GM23248 (cell line): ENCODE measurements around the gene PRKCSH. TPM values are rescaled to one million over a fixed set of nuclear protein-coding genes. Genes with fewer than 3 reads are reported as not detected.
A peak's percentile ranks its signal among the peaks of the same experiment; 100 is the strongest.
"Not testable (repeated sequence)": the region's sequence is repeated elsewhere in the genome, so short reads cannot be mapped to it uniquely, and the experiment has no call there.

Experiments used
- DNase-seq: peaks from one replicate; pipeline ENCODE4 v3.0.0-alpha.2; 2015
- H2AFZ ChIP-seq: fragments of 200-600 bp; sonication (generic); 2 replicates; pipeline ENCODE4 v1.6.1; 2016; ENCODE audit warnings: antibody characterized with exemption
- H3F3A ChIP-seq: fragments of 200-600 bp; sonication (generic); 2 replicates; pipeline ENCODE4 v1.6.1; 2016; ENCODE audit warnings: mild to moderate bottlenecking, antibody characterized with exemption, mixed run types; ENCODE audit not compliant: insufficient read depth
- H3K27ac ChIP-seq: fragments of 200-600 bp; sonication (generic); 2 replicates; pipeline ENCODE4 v1.5.1; 2016; ENCODE audit warnings: mild to moderate bottlenecking
- H3K27me3 ChIP-seq: fragments of 200-600 bp; sonication (generic); replicated peaks from 2 replicates; pipeline ENCODE4 v1.6.1; 2016; ENCODE audit warnings: mild to moderate bottlenecking; ENCODE audit not compliant: insufficient read depth
- H3K36me3 ChIP-seq: fragments of 200-600 bp; sonication (generic); 2 replicates; pipeline ENCODE4 v1.6.1; 2016; ENCODE audit warnings: low read depth, mild to moderate bottlenecking
- H3K4me1 ChIP-seq: fragments of 200-600 bp; sonication (generic); 2 replicates; pipeline ENCODE4 v1.6.1; 2016; ENCODE audit warnings: mild to moderate bottlenecking; ENCODE audit not compliant: insufficient read depth
- H3K4me2 ChIP-seq: fragments of 200-600 bp; sonication (generic); one replicate; pipeline ENCODE4 v1.6.1; 2016; ENCODE audit warnings: mild to moderate bottlenecking; ENCODE audit not compliant: unreplicated experiment
- H3K4me3 ChIP-seq: fragments of 200-600 bp; sonication (generic); 2 replicates; pipeline ENCODE4 v1.5.1; 2016; ENCODE audit warnings: mild to moderate bottlenecking
- H3K79me2 ChIP-seq: fragments of 200-600 bp; sonication (generic); 2 replicates; pipeline ENCODE4 v1.6.1; 2016; ENCODE audit warnings: mild to moderate bottlenecking; ENCODE audit not compliant: insufficient read depth
- H3K9ac ChIP-seq: fragments of 200-600 bp; sonication (generic); 2 replicates; pipeline ENCODE4 v1.6.1; 2016; ENCODE audit warnings: mild to moderate bottlenecking
- H3K9me2 ChIP-seq: fragments of 200-600 bp; sonication (generic); 2 replicates; pipeline ENCODE4 v1.6.1; 2016; ENCODE audit warnings: mixed run types, mild to moderate bottlenecking, moderate library complexity; ENCODE audit not compliant: insufficient read depth
- H3K9me3 ChIP-seq: fragments of 200-600 bp; sonication (generic); one replicate; pipeline ENCODE4 v1.6.1; 2017; ENCODE audit warnings: low read depth
- H4K20me1 ChIP-seq: fragments of 200-600 bp; sonication (generic); 2 replicates; pipeline ENCODE4 v1.6.0; 2016; ENCODE audit not compliant: insufficient read depth
- EZH2 ChIP-seq: fragments of 200-600 bp; sonication (generic); IDR thresholded peaks from 2 replicates; pipeline ENCODE4 v1.6.1; 2018; ENCODE audit warnings: antibody characterized with exemption, mild to moderate bottlenecking; ENCODE audit not compliant: insufficient read depth, poor library complexity, severe bottlenecking
- EZH2phosphoT487 ChIP-seq: fragments of 200-600 bp; sonication (generic); IDR thresholded peaks from 2 replicates; pipeline ENCODE4 v1.6.1; 2018; ENCODE audit warnings: antibody characterized with exemption, moderate library complexity, mild to moderate bottlenecking, low read depth; ENCODE audit not compliant: insufficient read depth
- WGBS, 2 experiments: methylation state at CpG; one replicate each; pipeline ENCODE4 v1.1.6; 2015 to 2017; ENCODE audit warnings: low lambda C conversion rate in 2 of 2, low coverage in 1 of 2; ENCODE audit errors: missing lambda C conversion rate in 2 of 2; 5-methylcytosine and 5-hydroxymethylcytosine counted together
- in situ Hi-C: fragments of 300-500 bp; cut with MboI; formaldehyde crosslinking; loops from 2 replicates; pipeline ENCODE4 v1.15.0; 2020
- polyA plus RNA-seq: library from polyadenylated mRNA; unstranded; fragments of >200 nt; fragmentation: Nextera tagmentation; extraction: Ambion mirVana; gene quantifications from 2 replicates; pipeline ENCODE4 v1.2.1, GENCODE V29; 2016
- total RNA-seq: library from RNA; depleted of rRNA; stranded (reverse); fragments of >200 nt; shearing (Covaris generic); gene quantifications from 2 replicates; pipeline ENCODE4 v1.2.3, GENCODE V29; 2014

Gene PRKCSH
- total and polyA plus RNA-seq, 2 experiments from 2014 or later, result 94.1 to 142 TPM

DNA sequence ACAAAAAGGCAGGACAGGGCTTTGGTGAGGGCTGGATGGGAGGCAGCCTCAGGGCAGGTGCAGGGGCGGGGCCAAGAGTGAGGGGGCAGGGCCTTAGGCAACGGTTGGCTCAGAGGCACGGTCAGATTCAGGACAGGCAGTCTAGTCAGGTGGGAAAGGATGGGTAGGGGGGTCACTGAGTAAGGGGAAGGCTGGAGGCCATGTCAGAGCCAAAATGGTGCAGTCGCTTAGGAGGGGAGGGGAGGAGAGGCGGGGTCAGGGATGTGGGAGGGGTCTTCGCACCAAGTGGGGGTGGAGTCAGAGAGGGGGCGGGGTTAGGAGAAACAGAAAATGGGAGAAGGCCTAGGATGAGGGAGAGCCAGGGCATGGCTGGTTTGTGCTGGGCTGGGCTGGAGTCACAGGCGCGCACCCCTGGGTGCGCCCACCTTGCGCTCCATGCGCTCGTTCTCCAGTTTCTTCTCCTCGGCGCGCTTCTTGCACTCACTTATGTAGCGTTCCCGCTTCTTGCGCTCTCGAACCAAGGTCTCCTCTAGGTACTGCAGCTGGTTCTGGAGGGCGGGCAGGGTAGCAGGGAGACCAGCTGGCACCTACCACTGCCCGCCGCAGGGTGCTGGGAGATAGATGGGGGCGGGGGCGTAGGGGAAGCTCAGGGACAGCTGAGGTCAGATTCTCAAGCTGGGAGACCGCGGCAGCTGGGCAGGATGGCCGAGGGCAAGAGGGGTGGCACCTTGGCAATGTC, 9.5 kb upstream of the PRKCSH start:
- Histone ChIP-seq H3K4me2 (no peak overlapping the region), H3K36me3 (no peaks in the 10 kb centered on the region), H3K9me2 (no peaks in the 10 kb centered on the region), H3K79me2 (no peaks in the 10 kb centered on the region), H4K20me1 (no peaks in the 10 kb centered on the region), H3K9ac (no peak overlapping the region), H2AFZ (no peak overlapping the region), H3K4me1 (no peaks in the 10 kb centered on the region), H3K9me3 (no peaks in the 10 kb centered on the region), H3K4me3 (no peak overlapping the region), H3K27ac (no peak overlapping the region), H3F3A (no peaks in the 10 kb centered on the region), H3K27me3 (no peaks in the 10 kb centered on the region; the same call in 1 of the 2 replicates)
- WGBS, 2 experiments, result 79 to 83% methylated on average over 21 to 28 of the region's 28 CpGs
- TF ChIP-seq EZH2, result no peak
- TF ChIP-seq EZH2phosphoT487, result no peak
- in situ Hi-C loops, result no loop called here
- DNase-seq, result no peak

DNA sequence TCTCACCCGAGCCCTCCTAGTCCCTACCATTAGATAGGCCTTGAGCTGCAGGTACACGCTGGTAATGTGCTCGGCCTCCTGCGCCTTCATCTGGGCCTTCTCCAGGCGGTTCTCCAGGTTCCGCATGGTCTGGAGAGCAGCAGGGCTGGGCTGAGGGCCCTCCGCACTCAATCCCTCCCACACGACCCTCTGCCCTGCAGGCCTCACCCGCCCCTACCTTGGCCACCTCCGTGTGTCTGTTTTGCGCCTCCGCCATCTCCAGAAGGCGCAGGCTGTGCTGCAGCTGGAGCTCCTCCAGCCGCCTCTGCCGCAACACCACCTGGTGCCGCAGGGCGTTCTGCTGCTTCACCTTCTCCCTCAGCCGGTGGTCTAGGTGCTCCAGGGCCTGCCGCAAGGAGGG, 8.8 kb upstream of the PRKCSH start:
- TF ChIP-seq EZH2 (no peak), EZH2phosphoT487 (no peak)
- no peaks in the 10 kb centered on the region for H3F3A ChIP-seq
- 78 to 86% methylated on average over 18 to 19 of the region's 19 CpGs for WGBS, 2 experiments
- no peak overlapping the region for H3K9ac ChIP-seq
- no peak overlapping the region for H3K4me3 ChIP-seq
- no peak overlapping the region for H3K27ac ChIP-seq
- no peaks in the 10 kb centered on the region for H3K36me3 ChIP-seq
- H3K4me2 ChIP-seq, result no peak overlapping the region
- no peaks in the 10 kb centered on the region; the same call in 1 of the 2 replicates for H3K27me3 ChIP-seq
- H3K4me1 ChIP-seq, result no peaks in the 10 kb centered on the region
- DNase-seq, result no peak
- no peaks in the 10 kb centered on the region for H3K79me2 ChIP-seq
- in situ Hi-C loops, result no loop called here
- H3K9me2 ChIP-seq, result no peaks in the 10 kb centered on the region
- H3K9me3 ChIP-seq, result no peaks in the 10 kb centered on the region
- no peak overlapping the region for H2AFZ ChIP-seq
- H4K20me1 ChIP-seq, result no peaks in the 10 kb centered on the region

DNA sequence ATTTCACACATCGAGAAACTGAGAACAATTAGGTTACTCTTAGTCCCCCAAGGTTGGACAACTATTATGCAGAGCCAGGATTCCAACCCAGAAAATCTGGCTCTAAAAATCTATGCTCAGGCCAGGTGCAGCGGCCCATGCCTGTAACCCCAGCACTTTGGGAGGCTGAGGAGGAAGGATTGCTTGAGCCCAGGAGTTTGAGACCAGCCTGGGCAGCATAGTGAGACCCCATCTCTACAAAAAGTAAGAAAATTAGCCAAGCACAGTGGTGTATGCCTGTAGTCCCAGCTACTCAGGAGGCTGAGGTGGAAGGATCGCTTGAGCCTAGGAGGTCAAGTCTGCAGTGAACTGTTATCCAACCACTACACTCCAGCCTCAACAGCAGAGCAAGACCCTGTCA, 1.9 kb upstream of the PRKCSH start:
- H3K4me2 ChIP-seq, H3K4me3 ChIP-seq, H3F3A ChIP-seq, in situ Hi-C loops, H3K27ac ChIP-seq, H3K9me2 ChIP-seq, DNase-seq, H3K9ac ChIP-seq, H4K20me1 ChIP-seq, H3K4me1 ChIP-seq, H3K9me3 ChIP-seq, H2AFZ ChIP-seq, H3K27me3 ChIP-seq: not testable (repeated sequence)
- peaks cover 31% of the 10 kb centered on the region for H3K79me2 ChIP-seq
- WGBS, 2 experiments, result 95 to 97% methylated on average over 3 of the region's 3 CpGs
- peaks cover 15% of the 10 kb centered on the region for H3K36me3 ChIP-seq

DNA sequence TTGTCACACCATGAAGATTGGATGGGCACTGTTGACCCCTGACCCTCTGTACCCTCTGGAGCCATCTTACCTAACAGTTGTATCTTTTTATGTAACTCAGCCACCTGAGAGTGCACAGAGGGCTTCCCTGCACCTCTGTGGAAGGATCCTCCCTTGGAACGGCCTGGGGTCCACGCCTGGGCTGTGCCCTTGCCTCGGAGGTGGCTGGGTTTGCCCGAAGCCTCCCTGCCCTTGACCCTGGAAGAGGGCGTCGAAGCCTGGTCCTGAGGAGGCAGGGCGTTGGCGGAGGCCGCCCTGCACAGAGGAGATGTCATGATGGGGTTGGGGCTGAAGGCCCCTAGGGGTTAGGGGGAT, 755 bp upstream of the PRKCSH start:
- H3K4me1 ChIP-seq, result peaks cover 8% of the 10 kb centered on the region
- no peak for TF ChIP-seq EZH2phosphoT487
- no peak for TF ChIP-seq EZH2
- 7 to 13% methylated on average over 9 of the region's 9 CpGs for WGBS, 2 experiments
- H3F3A ChIP-seq, result no peaks in the 10 kb centered on the region
- peak overlapping the region; percentile 64 for H3K27ac ChIP-seq
- H3K4me3 ChIP-seq, result peak overlapping the region; percentile 70
- peak overlapping the region; percentile 71 for H3K9ac ChIP-seq
- no peaks in the 10 kb centered on the region for H3K27me3 ChIP-seq
- peak overlapping the region; percentile 81 for H3K4me2 ChIP-seq
- peaks cover 37% of the 10 kb centered on the region for H3K79me2 ChIP-seq
- H4K20me1 ChIP-seq, result no peaks in the 10 kb centered on the region
- in situ Hi-C loops, result no loop called here
- no peaks in the 10 kb centered on the region for H3K9me2 ChIP-seq
- peaks cover 21% of the 10 kb centered on the region for H3K36me3 ChIP-seq
- no peaks in the 10 kb centered on the region for H3K9me3 ChIP-seq
- peak overlapping the region; percentile 100 for H2AFZ ChIP-seq
- DNase-seq, result no peak

DNA sequence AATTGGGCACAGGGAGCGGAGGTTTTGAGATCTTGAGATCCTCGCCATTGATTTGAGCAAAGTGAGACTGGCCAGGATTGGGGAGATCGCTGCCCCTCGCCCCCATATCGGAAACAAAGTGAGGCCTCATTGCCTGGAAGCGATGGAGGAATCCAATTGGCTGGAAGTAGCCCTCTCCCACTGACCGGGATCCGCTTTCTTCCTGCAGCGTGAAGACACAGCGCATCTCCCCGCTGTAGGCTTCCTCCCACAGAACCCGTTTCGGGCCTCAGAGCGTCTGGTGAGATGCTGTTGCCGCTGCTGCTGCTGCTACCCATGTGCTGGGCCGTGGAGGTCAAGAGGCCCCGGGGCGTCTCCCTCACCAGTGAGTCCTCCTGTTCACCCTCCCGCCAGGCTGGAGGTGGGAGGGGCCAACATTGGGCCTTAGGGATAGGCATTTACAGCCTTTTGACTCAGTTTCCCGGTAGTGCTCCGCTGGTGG, 438 bp downstream of the PRKCSH start:
- H3K27me3 ChIP-seq, result no peaks in the 10 kb centered on the region
- in situ Hi-C loops, result no loop called here
- H3K27ac ChIP-seq, result peak overlapping the region; percentile 64
- H2AFZ ChIP-seq, result peak overlapping the region; percentile 83
- no peaks in the 10 kb centered on the region for H3K9me2 ChIP-seq
- peak overlapping the region; percentile 94 for H3K4me3 ChIP-seq
- peak overlapping the region; percentile 75 for H3K4me2 ChIP-seq
- TF ChIP-seq EZH2 (no peak), EZH2phosphoT487 (no peak)
- H3F3A ChIP-seq, result no peaks in the 10 kb centered on the region
- peaks cover 21% of the 10 kb centered on the region for H3K36me3 ChIP-seq
- peak; percentile 69 for DNase-seq
- no peaks in the 10 kb centered on the region for H3K9me3 ChIP-seq
- H3K79me2 ChIP-seq, result peaks cover 47% of the 10 kb centered on the region
- H3K9ac ChIP-seq, result peak overlapping the region; percentile 85
- peaks cover 8% of the 10 kb centered on the region for H3K4me1 ChIP-seq
- no peaks in the 10 kb centered on the region for H4K20me1 ChIP-seq
- 3% methylated on average over 19 to 20 of the region's 21 CpGs for WGBS, 2 experiments
